WTC11 (cell line): ENCODE results near the gene CDK6. TPM values are rescaled to one million over a fixed set of nuclear protein-coding genes. Genes with fewer than 3 reads are reported as not detected.

ENCODE experiments used
- ATAC-seq: fragments of 200-7000 bp; cut with Tn5 transposase; 2 replicates; pipeline ENCODE4 v1.10.0; 2021; ENCODE audit warnings: mild to moderate bottlenecking, moderate library complexity
- CTCF ChIA-PET: fragments of 300-600 bp; sonication (Branson Sonifier 250); formaldehyde crosslinking; loops from one replicate; lab custom pipeline; 2021; ENCODE audit warnings: antibody characterized with exemption; lab: Charles Lee
- POLR2A ChIA-PET: fragments of 350-600 bp; sonication (Branson Sonifier 250); formaldehyde crosslinking; loops from one replicate; lab custom pipeline; 2021; ENCODE audit warnings: antibody characterized with exemption; lab: Charles Lee
- DNase-seq: peaks from one replicate; pipeline ENCODE4 v3.0.0; 2021; ENCODE audit warnings: low spot score
- H3K27ac Mint-ChIP-seq: 2 replicates; pipeline ENCODE4 v1.8.0; 2021; ENCODE audit warnings: mixed read lengths
- H3K27me3 Mint-ChIP-seq: 2 replicates; pipeline ENCODE4 v1.8.0; 2021; ENCODE audit warnings: low read depth, mild to moderate bottlenecking, moderate library complexity, mixed read lengths
- H3K36me3 Mint-ChIP-seq: 2 replicates; pipeline ENCODE4 v1.8.0; 2021; ENCODE audit warnings: mixed read lengths
- H3K4me1 Mint-ChIP-seq: 2 replicates; pipeline ENCODE4 v1.8.0; 2022; ENCODE audit warnings: mixed read lengths
- H3K4me3 Mint-ChIP-seq: 2 replicates; pipeline ENCODE4 v1.8.0; 2021; ENCODE audit warnings: mild to moderate bottlenecking, moderate library complexity, mixed read lengths
- H3K9me3 Mint-ChIP-seq: 2 replicates; pipeline ENCODE4 v1.8.0; 2021; ENCODE audit warnings: mixed read lengths
- AFF4 ChIP-seq: sonication (generic); formaldehyde crosslinking; IDR thresholded peaks from 2 replicates; pipeline ENCODE4 v1.8.1; 2023; ENCODE audit warnings: mild to moderate bottlenecking, missing genetic modification reagents, borderline replicate concordance
- CTCF ChIP-seq: fragments of 200-600 bp; IDR thresholded peaks from 2 replicates; pipeline ENCODE4 v1.8.0; 2022; ENCODE audit warnings: antibody characterized with exemption
- HMGXB4 ChIP-seq: sonication (generic); formaldehyde crosslinking; IDR thresholded peaks from 2 replicates; pipeline ENCODE4 v1.8.1; 2023; ENCODE audit warnings: mild to moderate bottlenecking, moderate library complexity, missing genetic modification reagents
- NFATC4 ChIP-seq: fragments of 250-450 bp; sonication (Bioruptor Pico); IDR thresholded peaks from 2 replicates; pipeline ENCODE4 v1.9.0; 2021; ENCODE audit warnings: mild to moderate bottlenecking
- NFE2L1 ChIP-seq: sonication (generic); formaldehyde crosslinking; IDR thresholded peaks from 2 replicates; pipeline ENCODE4 v1.8.1; 2023; ENCODE audit warnings: missing genetic modification reagents
- PRRX2 ChIP-seq: fragments of 250-450 bp; sonication (Bioruptor Pico); IDR thresholded peaks from 2 replicates; pipeline ENCODE4 v1.8.0; 2021; ENCODE audit warnings: mild to moderate bottlenecking
- TEAD4 ChIP-seq: sonication (generic); formaldehyde crosslinking; IDR thresholded peaks from 2 replicates; pipeline ENCODE4 v1.8.0; 2022; ENCODE audit warnings: mild to moderate bottlenecking, missing genetic modification reagents
- USF1 ChIP-seq: sonication (generic); formaldehyde crosslinking; IDR thresholded peaks from 2 replicates; pipeline ENCODE4 v1.8.0; 2022; ENCODE audit warnings: mild to moderate bottlenecking, missing genetic modification reagents
- ZNF263 ChIP-seq: sonication (generic); formaldehyde crosslinking; IDR thresholded peaks from 2 replicates; pipeline ENCODE4 v1.8.1; 2022; ENCODE audit warnings: low read depth, mild to moderate bottlenecking, moderate library complexity, missing genetic modification reagents
- ZNF396 ChIP-seq: fragments of 250-450 bp; sonication (Bioruptor Pico); IDR thresholded peaks from 2 replicates; pipeline ENCODE4 v1.8.0; 2021; ENCODE audit warnings: mild to moderate bottlenecking, moderate library complexity, borderline replicate concordance
- ZNF423 ChIP-seq: fragments of 250-450 bp; sonication (Bioruptor Pico); IDR thresholded peaks from 2 replicates; pipeline ENCODE4 v2.1.2; 2022; ENCODE audit warnings: mild to moderate bottlenecking, moderate library complexity
- total RNA-seq: library from RNA; stranded (reverse); gene quantifications from 3 replicates; pipeline ENCODE4 v1.2.3, GENCODE V29; 2021

CDK6 gene
- total RNA-seq, 1 experiment from 2014 or later, result 47.2 TPM

- ChIA-PET CTCF (interaction anchor here (1.3 kb wide), 1 partner anchor 211 kb away, joined by 5 read pairs; no protein-coding TSS in a partner anchor), POLR2A (interaction anchor here (0.6 kb wide), 1 partner anchor 1094 kb away, joined by 3 read pairs; no protein-coding TSS in a partner anchor)
- Mint-ChIP-seq H3K9me3 (no peaks in the 10 kb centered on the region), H3K4me1 (0 out of 2 replicates have a peak, but pooled peaks cover 4% of the 10 kb centered on the region), H3K27me3 (no peaks in the 10 kb centered on the region; the same call in 1 of the 2 replicates), H3K27ac (no peak overlapping the region), H3K36me3 (no peaks in the 10 kb centered on the region), H3K4me3 (no peak overlapping the region)
- ATAC-seq, result no peak
- DNase-seq, result no peak
- TF ChIP-seq PRRX2 (no peak), NFATC4 (CRISPR knock-in tag) (no peak)
Observed at GRCh38 chr7:92622030-92622429, 214.3 kb downstream of the CDK6 start.

GRCh38 chr7:92621561-92622023 is 214.8 kb downstream of the CDK6 start:
- Mint-ChIP-seq H3K27ac (no peak overlapping the region), H3K4me3 (no peak overlapping the region), H3K9me3 (no peaks in the 10 kb centered on the region), H3K4me1 (0 out of 2 replicates have a peak, but pooled peaks cover 4% of the 10 kb centered on the region), H3K36me3 (no peaks in the 10 kb centered on the region), H3K27me3 (no peaks in the 10 kb centered on the region; the same call in 1 of the 2 replicates)
- DNase-seq (no peak), ATAC-seq (no peak)
- no peak for TF ChIP-seq AFF4 (CRISPR knock-in tag)
- TF ChIP-seq ZNF423 (CRISPR knock-in tag), result no peak
- TF ChIP-seq HMGXB4 (CRISPR knock-in tag), result no peak
- no peak for TF ChIP-seq NFE2L1 (CRISPR knock-in tag)
- TF ChIP-seq TEAD4 (CRISPR knock-in tag), result no peak
- TF ChIP-seq USF1 (CRISPR knock-in tag), result no peak
- POLR2A ChIA-PET, result interaction anchor here (0.6 kb wide), 1 partner anchor 1094 kb away, joined by 3 read pairs; no protein-coding TSS in a partner anchor
- CTCF ChIA-PET, result interaction anchor here (1.3 kb wide), 1 partner anchor 211 kb away, joined by 5 read pairs; no protein-coding TSS in a partner anchor

- Mint-ChIP-seq H3K36me3 (no peaks in the 10 kb centered on the region), H3K4me3 (no peak overlapping the region), H3K4me1 (peaks cover 5% of the 10 kb centered on the region), H3K27me3 (no peaks in the 10 kb centered on the region; the same call in 1 of the 2 replicates)
- peak; percentile 71 for ATAC-seq
- no peak for TF ChIP-seq ZNF396 (CRISPR knock-in tag)
- no peak for TF ChIP-seq ZNF263 (CRISPR knock-in tag)
- peak; percentile 36 for TF ChIP-seq CTCF
- TF ChIP-seq, all 79 proteins: peak for 1
- POLR2A ChIA-PET, result interaction anchor here (0.6 kb wide), 1 partner anchor 1093 kb away, joined by 3 read pairs; no protein-coding TSS in a partner anchor
- Mint-ChIP-seq H3K9me3 (no peaks in the 10 kb centered on the region), H3K27ac (no peak overlapping the region)
- CTCF ChIA-PET, result interaction anchor here (1.3 kb wide), 1 partner anchor 212 kb away, joined by 5 read pairs; no protein-coding TSS in a partner anchor
- peak; percentile 52 for DNase-seq
Observed at GRCh38 chr7:92621026-92621540, 215.3 kb downstream of the CDK6 start.
